GM18907 (cell line): Measurements from ENCODE around the gene MCOLN2.
A peak's percentile ranks its signal among the peaks of the same experiment; 100 is the strongest.
"Not testable (repeated sequence)": the region's sequence is repeated elsewhere in the genome, so short reads cannot be mapped to it uniquely, and the experiment has no call there.

Experiments used
- ATAC-seq: cut with Tn5 transposase; IDR thresholded peaks from one replicate; pipeline ENCODE4 v1.9.1; 2021; ENCODE audit warnings: mild to moderate bottlenecking, moderate library complexity; ENCODE audit not compliant: unreplicated experiment

Gene MCOLN2

DNA sequence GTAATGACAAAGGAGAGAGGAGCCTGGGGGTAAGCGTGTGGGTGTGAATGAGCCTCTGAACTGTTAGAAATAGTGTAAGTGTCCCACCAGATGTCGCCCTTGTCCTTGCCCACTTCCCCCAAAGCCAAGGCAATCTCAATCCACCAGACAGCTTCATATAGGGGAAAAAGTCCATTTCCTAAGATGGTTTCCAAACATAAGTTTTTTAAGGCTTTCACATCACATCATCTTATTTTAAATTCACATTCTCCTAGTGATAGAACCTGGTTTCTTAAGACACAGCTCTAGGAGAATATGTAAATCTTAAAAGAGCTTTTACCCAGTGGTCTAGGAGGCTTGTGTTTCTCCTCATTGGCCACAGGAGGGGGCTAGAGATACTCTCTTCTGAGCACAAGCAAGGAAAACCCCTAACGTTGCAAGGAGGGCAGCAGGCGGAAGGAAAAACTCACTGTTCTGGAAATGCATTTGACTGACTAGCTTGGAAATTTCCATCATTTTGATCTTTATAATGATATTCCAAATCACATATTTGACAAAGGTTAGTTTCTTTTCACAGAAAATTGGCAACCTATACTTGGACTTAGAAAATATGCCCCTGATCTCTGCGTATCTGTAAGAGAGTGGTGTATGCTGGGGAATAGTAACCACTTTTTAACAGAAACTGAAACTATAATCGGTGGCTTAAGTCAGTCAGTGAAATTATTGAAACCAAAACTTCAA lies 52.0 kb downstream of the MCOLN2 start:
- ATAC-seq = peak; percentile 90

DNA sequence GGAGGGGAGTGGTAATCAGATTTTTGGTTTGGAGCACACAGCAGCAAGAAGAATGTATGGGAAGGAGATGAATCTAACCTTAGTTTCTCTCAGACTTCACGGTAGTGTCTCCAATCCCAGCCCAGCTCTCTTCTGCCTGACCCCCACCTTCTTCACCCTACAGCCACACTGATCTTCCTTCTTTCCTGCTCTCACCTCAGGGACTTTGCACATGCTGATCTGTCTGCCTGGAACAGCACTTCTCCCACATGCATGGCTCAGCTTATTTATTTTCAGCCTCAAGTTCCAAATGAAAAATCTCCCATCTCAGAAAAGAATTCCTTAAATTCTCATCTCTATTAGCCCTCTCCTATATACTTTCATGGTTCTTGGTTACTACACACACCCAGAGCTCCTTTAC lies 55.1 kb downstream of the MCOLN2 start:
- no peak for ATAC-seq

DNA sequence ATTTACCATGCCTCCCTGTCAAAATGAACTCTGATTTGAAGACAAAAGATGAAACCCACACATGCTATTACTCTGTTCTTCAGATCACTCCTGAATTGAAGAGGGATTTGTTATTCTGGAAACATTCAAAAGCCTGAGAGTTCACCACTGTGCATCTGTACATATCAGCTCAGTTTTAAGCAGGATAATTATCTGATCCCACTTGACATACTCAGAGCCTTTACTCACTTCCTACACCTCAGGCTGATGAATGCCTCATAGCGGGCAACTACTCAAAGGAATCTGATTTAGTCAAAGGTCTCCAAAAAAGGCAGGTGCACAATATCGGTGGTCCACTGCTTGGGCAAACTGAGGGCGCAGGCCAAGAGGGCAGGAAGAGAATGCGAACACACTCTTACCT lies 56.4 kb downstream of the MCOLN2 start:
- no peak for ATAC-seq

DNA sequence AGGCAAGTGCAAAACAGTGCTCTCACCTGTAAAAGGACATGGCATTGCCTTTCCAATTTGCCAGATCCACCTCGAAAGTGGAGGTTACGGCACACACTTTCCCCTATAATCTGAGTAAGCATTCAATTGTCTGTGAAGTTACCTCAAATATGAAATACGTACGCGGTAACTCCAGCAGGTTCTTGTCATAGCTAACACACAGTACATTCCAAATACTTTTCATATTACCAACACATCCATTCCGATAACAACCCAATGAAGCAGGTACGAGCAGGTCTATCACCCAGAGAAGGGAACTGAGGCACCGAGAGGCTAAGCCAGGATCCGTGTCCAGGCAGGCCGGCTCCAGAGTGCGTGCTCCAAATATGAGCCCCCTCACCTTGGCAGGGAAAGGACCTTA lies 57.2 kb downstream of the MCOLN2 start:
- ATAC-seq = no peak

DNA sequence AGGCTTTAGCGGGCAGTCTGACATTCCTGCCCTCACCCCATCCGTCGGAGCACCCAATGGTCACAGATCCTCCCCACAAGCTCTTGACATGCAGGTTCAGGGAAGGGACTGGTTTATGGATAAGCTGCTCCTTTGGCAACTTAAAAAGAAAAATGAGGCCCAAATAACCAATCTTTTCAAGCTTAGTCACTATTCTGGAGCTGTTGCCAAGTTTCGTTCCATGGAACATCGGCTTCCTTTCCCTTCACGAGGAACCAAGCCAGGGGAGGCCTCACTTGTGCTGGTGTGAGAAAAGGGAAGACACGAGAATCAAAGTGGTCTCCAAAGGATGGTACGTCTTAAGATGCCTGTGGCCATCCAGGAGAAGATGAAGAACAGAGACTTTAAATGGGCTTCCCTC lies 57.8 kb downstream of the MCOLN2 start:
- no peak for ATAC-seq

DNA sequence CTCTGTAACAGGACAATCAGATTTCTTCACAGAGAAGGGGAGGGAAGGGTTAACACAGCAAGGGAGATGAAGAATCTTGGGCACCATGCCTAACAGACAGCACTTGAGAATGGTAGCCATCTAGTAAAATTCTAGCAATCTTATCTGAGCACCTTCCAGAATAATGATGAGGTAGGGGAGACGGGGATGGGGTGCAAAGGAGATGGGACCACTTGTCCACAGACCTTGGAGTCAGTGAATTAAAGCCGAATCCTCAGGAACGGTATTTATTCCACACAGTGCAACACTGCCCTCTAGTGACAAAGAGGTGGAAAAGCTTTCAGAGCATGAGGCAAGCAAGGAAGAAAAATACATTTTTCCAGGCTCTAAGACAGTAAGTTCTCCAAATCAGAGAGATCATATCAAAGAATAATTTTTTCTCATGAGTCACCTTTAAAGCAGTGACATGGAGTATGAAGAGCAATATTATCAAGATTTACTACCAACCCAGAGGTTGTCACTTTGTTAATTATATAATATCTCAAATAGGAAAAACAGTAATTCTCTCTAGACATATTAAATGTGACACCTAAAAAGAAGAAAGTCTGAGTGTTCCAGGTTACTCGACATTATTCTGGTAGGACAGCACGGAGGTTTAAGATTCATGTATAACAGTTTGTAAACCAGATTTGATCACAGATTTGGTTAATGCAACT lies 60.6 kb downstream of the MCOLN2 start:
- ATAC-seq = peak; percentile 53

DNA sequence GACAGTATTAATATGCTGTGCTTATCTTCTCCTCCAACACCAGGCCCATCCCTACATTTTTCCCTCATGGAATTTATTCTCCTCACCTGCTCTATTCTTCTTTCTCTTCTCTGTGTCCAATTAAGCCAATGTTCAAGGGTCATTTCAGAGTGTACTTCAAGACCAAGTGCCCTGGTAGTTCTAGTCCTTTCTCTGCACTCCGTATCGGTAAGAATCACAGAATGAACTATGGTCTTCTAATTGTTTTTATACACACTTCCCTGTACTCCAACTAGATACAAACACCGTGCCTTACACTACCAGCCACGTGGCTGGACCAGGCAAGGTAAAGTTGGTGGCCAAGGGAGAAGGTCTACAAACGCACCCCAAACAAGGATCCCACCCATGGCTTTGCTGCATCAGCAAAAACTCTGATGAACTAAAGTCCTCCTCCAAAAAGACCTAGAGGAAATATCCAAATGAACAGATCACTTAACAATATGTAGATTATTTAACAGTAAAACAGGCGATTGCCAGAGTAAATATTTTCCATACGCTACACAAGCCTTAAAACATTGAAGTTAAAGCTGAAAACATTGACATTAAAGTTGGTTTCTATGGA lies 63.8 kb downstream of the MCOLN2 start:
- no peak for ATAC-seq

DNA sequence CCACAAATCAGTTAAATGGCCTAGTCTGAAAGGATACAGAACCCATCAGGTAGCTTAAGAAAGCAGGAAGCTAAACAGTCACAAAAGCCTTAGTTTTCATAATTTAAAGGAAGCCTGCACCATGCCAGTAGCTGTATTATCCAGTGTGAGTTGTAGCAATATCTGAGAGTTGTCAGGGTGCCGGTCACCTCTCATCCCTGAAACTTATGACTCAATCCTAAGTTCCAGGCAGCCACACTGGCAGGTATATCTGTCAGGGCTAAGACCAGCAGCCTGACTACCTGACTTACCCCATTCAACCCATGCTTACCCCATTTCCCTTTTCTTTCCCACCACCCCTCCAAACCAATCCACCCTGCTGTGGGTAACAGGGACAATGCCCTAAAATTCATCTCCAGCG lies 66.1 kb downstream of the MCOLN2 start:
- ATAC-seq = no peak

DNA sequence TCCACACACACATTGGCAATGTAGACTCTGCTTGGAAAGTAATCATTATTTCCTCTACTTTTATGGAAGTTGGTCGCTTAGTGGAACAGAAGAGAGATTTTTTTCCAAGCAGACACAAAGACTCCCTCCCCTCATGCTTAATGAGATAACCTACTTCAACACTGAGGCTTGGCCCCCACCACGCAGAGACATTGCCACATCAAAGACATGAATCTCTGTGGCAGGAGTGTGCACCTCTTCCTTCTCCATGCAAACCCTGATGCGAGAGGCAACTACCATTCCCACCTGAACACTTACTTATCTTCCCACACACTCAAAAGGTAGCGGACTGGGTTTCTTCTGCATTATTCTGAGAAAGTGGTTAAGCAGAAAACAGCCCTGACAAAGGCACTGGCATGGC lies 66.6 kb downstream of the MCOLN2 start:
- no peak for ATAC-seq

DNA sequence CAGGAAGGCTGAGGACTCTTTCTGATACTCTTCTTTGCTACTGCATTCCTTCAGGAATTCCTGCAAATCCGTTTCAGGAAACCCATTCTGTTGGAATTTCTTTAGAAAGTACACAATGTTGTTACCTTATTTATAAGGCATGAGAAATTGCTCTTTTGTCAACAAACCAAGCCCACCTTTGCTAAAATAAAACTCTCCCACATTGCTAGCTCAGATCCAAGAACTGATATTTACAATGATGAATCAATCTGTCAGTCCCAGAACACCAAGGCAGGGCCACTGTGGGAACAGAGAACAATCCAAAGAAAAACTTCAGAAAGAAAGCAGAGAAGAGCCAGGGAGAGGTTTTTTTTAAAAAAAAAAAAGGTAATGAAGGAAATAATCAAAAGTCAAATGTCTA lies 67.3 kb downstream of the MCOLN2 start:
- ATAC-seq = no peak

DNA sequence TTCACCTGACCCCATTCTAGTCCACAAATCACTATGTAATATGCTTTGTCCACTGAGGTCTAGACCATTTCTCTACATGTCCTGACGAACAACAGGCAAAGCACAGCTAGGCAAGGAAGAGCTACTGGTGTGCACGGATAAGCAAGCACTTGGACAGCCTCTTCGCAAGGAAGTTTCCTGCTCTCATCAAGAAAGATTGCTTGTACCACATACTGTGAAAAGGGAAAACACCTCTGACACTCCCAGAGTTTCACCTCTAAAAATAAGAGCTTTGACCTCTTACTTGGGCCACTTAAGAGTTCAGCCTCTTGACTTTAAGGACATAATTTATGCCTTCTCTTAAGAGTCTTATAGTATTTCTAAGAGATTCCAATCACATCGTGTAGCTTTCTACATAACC lies 67.9 kb downstream of the MCOLN2 start:
- no peak for ATAC-seq

DNA sequence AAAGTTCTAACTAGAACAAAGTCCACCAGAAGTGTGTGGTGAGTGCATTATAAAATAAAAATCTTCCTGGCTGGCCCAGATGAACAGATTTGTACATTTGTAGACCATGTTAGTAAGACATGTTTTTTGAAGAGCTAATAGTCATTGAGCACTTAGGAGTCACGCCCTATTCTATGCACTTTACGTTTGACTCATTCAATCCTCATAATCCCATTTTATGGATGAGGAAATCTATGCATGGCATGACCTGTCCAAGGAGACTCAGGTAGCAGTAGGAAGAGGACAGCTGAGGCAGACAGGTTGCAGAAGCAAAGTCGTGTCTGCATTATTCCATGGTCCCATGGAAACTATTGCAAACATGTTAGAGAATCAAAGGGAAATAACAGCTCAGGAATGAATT lies 73.6 kb downstream of the MCOLN2 start:
- ATAC-seq = no peak

DNA sequence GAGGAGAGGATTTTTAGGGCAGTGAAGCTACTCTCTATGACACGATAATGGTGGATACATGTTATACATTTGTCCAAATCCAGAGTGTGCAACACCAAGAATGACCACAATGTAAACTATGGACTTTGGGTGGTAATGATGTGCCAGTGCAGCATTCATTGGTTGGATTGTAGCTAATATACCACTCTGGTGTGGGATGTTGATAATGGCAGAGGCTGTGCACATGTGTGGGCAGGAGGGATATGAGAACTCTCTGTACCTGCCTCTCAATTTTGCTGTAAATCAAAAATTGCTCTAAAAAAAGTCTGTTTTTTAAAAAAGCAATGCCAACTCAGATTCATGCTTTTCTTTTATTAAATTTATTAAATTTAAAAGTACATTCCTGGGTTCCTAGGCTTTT lies 76.8 kb downstream of the MCOLN2 start:
- no peak for ATAC-seq

DNA sequence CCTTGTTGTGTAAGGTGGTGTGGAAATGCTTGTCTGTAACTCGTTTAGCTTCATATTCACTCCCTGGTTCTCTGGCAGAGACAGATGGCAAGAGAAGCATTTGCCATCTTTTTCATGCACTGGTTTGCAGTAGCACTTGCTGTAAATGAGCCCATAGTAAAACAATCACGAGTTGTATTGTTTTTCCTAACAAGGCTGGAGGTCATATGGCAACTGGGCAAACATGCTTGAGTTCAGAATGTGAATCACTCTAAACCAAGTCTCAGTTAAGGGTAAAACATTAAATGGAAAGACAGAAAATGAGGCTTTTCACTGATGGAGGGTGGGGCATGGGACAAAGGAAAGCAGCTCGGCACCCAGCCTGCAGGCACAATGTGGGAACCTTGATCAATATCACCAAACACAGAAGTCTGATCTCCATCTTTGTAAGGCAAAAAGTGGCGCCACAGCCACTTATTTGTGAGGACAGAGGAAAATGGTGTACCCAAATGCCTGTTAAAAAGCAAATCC lies 77.4 kb downstream of the MCOLN2 start:
- no peak for ATAC-seq

DNA sequence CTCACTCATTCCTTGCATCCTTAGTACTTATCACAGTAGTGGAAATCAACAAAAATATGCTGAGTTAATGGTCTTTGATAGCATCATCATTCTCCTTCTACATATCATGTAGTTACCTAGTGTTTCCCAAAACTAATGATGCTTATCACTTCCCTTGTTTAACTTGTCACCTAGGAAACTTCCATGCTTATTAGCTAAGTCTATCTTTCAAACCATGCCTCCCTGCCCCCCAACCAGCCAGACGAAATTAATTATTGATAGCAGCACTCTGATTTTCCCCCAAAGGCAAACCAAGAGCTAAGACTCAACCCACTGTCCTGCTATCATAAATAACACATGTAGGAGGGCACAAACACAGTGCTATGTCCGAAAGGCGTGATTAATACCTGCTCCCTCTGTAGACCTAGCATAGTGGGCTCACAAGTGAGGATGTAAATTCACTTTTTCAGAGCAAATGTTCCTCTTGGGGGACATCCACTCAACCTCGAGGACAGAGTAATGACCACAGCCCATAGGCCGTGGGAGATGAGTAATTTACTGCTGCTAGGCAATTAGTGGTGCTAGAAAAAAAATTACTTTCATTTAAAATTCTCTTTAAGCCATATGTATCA lies 78.1 kb downstream of the MCOLN2 start:
- ATAC-seq = no peak

DNA sequence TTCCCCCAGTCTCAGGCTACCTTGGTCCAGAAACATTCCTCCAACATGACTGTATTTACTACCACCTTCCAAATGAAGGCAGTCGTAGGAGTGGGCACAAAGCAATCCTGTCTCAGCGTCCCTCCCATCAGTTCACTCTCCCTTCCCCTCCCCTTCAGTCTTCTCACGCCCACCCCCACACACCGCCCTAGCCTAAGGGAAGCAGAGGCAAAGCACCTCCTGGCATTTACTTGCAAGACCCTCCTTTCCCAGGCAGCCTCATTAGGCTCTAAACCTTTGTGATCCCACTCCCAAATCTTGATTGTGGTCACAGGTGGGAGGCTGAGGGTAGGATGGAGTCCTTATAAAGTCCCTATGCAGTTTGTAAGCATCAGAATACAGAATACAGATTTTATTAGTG lies 80.0 kb downstream of the MCOLN2 start:
- ATAC-seq = no peak

DNA sequence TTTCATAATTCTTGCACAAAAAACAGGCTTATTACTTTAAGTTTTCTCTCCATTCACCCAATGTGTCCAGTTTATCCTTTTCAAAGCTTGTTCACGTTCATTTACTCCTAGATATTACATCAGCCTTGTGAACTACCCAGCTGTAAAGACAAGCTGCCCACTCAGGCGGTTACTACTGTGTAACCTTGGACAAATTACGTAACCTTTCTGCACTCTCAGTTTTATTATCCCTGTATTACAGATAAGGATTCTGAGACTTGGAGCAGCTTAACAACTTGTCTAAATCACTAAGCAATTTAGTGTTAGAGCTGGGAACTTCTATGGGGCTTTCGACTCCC lies 83.4 kb downstream of the MCOLN2 start:
- no peak for ATAC-seq

DNA sequence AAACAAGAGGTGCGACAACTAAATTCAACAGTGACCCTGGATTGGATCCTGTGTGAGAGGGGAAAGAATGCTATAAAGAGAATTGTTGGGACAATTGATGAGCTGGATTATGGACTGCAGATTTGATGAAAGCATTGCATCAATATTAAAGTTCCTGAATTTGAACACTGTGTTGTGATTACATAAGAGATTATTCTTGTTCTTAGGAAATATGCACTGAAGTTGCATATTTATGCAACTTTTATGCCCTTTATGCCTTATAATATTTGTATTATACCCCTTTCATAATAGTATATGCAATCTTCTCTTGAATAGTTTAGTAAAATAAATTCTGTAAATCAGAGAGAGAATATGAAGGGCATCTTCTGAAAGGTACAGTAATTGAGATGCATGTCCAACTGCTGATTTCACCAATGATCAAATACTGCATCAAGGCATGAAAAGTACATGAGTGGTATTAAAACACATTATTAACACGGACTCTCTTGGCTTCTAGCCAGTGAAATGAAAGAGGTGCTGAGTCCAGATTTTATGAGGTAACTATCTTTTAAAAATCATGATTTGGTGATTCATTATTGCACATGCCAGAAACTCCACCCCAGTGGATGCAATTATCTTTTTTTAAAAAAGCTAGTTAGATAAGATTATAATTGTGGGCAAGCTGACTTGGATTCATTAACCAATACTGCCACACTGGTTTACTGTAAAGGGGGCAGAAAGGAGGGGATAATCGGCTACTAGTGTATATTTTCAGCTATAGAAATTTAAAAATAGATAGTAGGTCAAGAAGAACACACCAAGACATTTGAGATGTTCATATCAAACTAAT lies 84.0 kb downstream of the MCOLN2 start:
- no peak for ATAC-seq

DNA sequence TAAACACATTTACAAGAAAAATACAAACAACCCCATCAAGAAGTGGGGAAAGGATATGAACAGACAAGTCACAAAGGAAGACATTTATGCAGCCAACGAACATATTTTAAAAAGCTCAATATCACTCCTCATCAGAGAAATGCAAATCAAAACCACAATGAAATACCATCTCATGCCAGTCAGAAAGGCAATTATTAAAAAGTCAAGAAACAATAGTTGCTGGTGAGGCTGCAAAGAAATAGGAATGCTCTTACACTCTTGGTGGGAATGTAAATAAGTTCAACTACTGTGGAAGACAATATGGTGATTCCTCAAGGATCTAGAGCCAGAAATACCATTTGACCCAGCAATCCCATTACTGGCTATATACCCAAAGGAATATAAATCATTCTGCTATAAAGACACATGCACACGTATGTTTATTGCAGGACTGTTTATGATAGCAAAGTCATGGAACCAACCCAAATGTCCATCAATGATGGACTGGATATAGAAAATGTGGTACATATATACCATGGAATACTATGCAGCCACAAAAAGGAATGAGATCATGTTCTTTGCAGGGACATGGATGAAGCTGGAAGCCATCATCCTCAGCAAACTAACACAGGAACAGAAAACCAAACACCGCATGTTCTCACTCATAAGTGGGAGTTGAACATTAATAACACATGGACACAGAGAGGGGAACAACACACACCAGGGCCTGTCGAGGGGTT lies 88.0 kb downstream of the MCOLN2 start:
- ATAC-seq = not testable (repeated sequence)

DNA sequence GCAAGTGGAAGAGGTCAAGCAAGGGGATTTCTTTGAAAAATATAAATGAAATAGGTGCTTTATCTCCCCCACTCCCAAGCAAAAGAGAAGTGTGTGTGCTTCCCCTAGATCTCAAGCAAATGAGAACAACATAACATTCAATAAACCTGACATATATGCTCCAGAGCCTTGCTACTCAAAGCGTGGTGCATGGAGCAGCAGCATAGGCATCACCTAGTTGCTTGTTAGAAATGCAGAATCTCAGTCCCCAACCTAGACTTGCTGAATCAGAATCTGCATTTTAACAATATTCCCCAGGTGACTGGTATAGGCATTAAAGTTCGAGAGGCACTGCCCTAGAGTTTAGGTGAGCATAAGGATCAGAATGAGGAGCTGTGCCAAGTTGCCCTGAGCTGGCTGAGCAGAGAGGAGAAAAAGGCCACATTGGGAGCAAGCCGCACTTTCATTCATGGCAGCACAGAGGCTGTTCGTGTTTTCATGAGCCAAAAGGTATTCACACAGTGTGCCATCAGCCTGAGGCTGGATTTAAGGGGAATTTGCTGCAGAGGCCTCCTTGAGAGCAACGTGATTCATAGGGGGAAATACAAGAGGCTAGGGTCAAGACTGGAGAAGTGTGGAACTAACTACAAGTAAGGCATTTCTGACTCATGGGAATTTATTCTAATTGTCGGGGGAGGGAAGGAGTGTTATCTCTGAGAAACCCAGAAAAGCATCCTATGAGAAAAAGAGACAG lies 89.7 kb downstream of the MCOLN2 start:
- no peak for ATAC-seq
